HUES48 (cell line): Measurements from ENCODE around the gene PCDHGA1.
A peak's percentile ranks its signal among the peaks of the same experiment; 100 is the strongest.

ENCODE experiments used
- H3K27ac ChIP-seq: one replicate; pipeline ENCODE4 v1.7.0; 2013; ENCODE audit warnings: low read depth, low read length, inconsistent platforms
- H3K27me3 ChIP-seq: 2 replicates; pipeline ENCODE4 v1.6.1; 2013; ENCODE audit warnings: mild to moderate bottlenecking, low read length; ENCODE audit not compliant: control insufficient read depth, insufficient read depth
- H3K36me3 ChIP-seq: 2 replicates; pipeline ENCODE4 v1.6.1; 2013; ENCODE audit warnings: low read length; ENCODE audit not compliant: control insufficient read depth, insufficient read depth
- H3K4me1 ChIP-seq: 2 replicates; pipeline ENCODE4 v1.6.1; 2013; ENCODE audit warnings: mild to moderate bottlenecking, low read length; ENCODE audit not compliant: control insufficient read depth, insufficient read depth
- H3K4me3 ChIP-seq: 2 replicates; pipeline ENCODE4 v1.5.1; 2013; ENCODE audit warnings: mild to moderate bottlenecking, low read depth, low read length
- H3K9ac ChIP-seq: 2 replicates; pipeline ENCODE4 v1.6.1; 2013; ENCODE audit warnings: mild to moderate bottlenecking, low read depth, low read length, moderate library complexity
- H3K9me3 ChIP-seq: 2 replicates; pipeline ENCODE4 v1.6.1; 2013; ENCODE audit warnings: low read length; ENCODE audit not compliant: control insufficient read depth, insufficient read depth

Gene PCDHGA1

GRCh38 chr5:141489841-141490240, 159.5 kb downstream of the PCDHGA1 start:
- Histone ChIP-seq H3K4me3 (no peak overlapping the region), H3K27me3 (peaks cover 99% of the 10 kb centered on the region), H3K9ac (no peak overlapping the region), H3K9me3 (no peaks in the 10 kb centered on the region), H3K36me3 (no peaks in the 10 kb centered on the region), H3K27ac (no peak overlapping the region), H3K4me1 (peaks cover 20% of the 10 kb centered on the region)

- Histone ChIP-seq H3K4me3 (no peak overlapping the region), H3K36me3 (no peaks in the 10 kb centered on the region), H3K4me1 (peaks cover 23% of the 10 kb centered on the region), H3K9me3 (no peaks in the 10 kb centered on the region), H3K27ac (no peak overlapping the region), H3K27me3 (peaks cover 99% of the 10 kb centered on the region), H3K9ac (no peak overlapping the region)
Observed at GRCh38 chr5:141490271-141490670, 160.0 kb downstream of the PCDHGA1 start.

GRCh38 chr5:141490771-141491170, 160.5 kb downstream of the PCDHGA1 start:
- peaks cover 24% of the 10 kb centered on the region for H3K4me1 ChIP-seq
- H3K27me3 ChIP-seq, result peaks cover 98% of the 10 kb centered on the region
- H3K36me3 ChIP-seq, result no peaks in the 10 kb centered on the region
- no peak overlapping the region for H3K9ac ChIP-seq
- no peaks in the 10 kb centered on the region for H3K9me3 ChIP-seq
- no peak overlapping the region for H3K4me3 ChIP-seq
- H3K27ac ChIP-seq, result no peak overlapping the region

GRCh38 chr5:141491323-141492167, 161.2 kb downstream of the PCDHGA1 start:
- Histone ChIP-seq H3K27me3 (peaks cover 94% of the 10 kb centered on the region), H3K9ac (no peak overlapping the region), H3K9me3 (no peaks in the 10 kb centered on the region), H3K36me3 (no peaks in the 10 kb centered on the region), H3K4me3 (peak overlapping the region; percentile 59), H3K27ac (no peak overlapping the region), H3K4me1 (peaks cover 32% of the 10 kb centered on the region)

GRCh38 chr5:141492168-141492885, 162.0 kb downstream of the PCDHGA1 start:
- Histone ChIP-seq H3K9me3 (no peaks in the 10 kb centered on the region), H3K27ac (no peak overlapping the region), H3K36me3 (no peaks in the 10 kb centered on the region), H3K9ac (no peak overlapping the region), H3K4me3 (peak overlapping the region; percentile 59), H3K27me3 (peaks cover 86% of the 10 kb centered on the region), H3K4me1 (peaks cover 33% of the 10 kb centered on the region)

- H3K4me3 ChIP-seq, result no peak overlapping the region
- no peak overlapping the region for H3K9ac ChIP-seq
- peak overlapping the region; percentile 81 for H3K27ac ChIP-seq
- no peaks in the 10 kb centered on the region for H3K9me3 ChIP-seq
- peaks cover 33% of the 10 kb centered on the region for H3K4me1 ChIP-seq
- no peaks in the 10 kb centered on the region for H3K36me3 ChIP-seq
- H3K27me3 ChIP-seq, result peaks cover 72% of the 10 kb centered on the region
Observed at GRCh38 chr5:141493500-141494422, 163.4 kb downstream of the PCDHGA1 start.

- Histone ChIP-seq H3K36me3 (no peaks in the 10 kb centered on the region), H3K9me3 (no peaks in the 10 kb centered on the region), H3K4me3 (peak overlapping the region; percentile 48), H3K4me1 (peaks cover 33% of the 10 kb centered on the region), H3K27ac (peak overlapping the region; percentile 81), H3K9ac (no peak overlapping the region), H3K27me3 (peaks cover 62% of the 10 kb centered on the region)
Observed at GRCh38 chr5:141494761-141495452, 164.6 kb downstream of the PCDHGA1 start.

- H3K27ac ChIP-seq, result peak overlapping the region; percentile 81
- H3K36me3 ChIP-seq, result no peaks in the 10 kb centered on the region
- no peak overlapping the region for H3K9ac ChIP-seq
- peaks cover 33% of the 10 kb centered on the region for H3K4me1 ChIP-seq
- peak overlapping the region; percentile 48 for H3K4me3 ChIP-seq
- peaks cover 57% of the 10 kb centered on the region for H3K27me3 ChIP-seq
- H3K9me3 ChIP-seq, result no peaks in the 10 kb centered on the region
Observed at GRCh38 chr5:141495453-141495811, 165.1 kb downstream of the PCDHGA1 start.

GRCh38 chr5:141496038-141496437, 165.7 kb downstream of the PCDHGA1 start:
- Histone ChIP-seq H3K4me3 (peak overlapping the region; percentile 12), H3K36me3 (no peaks in the 10 kb centered on the region), H3K27ac (peak overlapping the region; percentile 60), H3K4me1 (peaks cover 32% of the 10 kb centered on the region), H3K9ac (no peak overlapping the region), H3K9me3 (no peaks in the 10 kb centered on the region), H3K27me3 (peaks cover 50% of the 10 kb centered on the region)

- no peaks in the 10 kb centered on the region for H3K36me3 ChIP-seq
- H3K9me3 ChIP-seq, result no peaks in the 10 kb centered on the region
- no peak overlapping the region for H3K4me3 ChIP-seq
- no peaks in the 10 kb centered on the region for H3K4me1 ChIP-seq
- no peaks in the 10 kb centered on the region for H3K27me3 ChIP-seq
- no peak overlapping the region for H3K9ac ChIP-seq
- H3K27ac ChIP-seq, result no peak overlapping the region
Observed at GRCh38 chr5:141501761-141502160, 171.4 kb downstream of the PCDHGA1 start.
